Measurements from ENCODE around the gene POU2F3. TPM values are rescaled to one million over a fixed set of nuclear protein-coding genes. Genes with fewer than 3 reads are reported as not detected.

Gene POU2F3
- polyA plus RNA-seq, 3 donors: 0.37 to 0.54 TPM; not detected in 1

DNA sequence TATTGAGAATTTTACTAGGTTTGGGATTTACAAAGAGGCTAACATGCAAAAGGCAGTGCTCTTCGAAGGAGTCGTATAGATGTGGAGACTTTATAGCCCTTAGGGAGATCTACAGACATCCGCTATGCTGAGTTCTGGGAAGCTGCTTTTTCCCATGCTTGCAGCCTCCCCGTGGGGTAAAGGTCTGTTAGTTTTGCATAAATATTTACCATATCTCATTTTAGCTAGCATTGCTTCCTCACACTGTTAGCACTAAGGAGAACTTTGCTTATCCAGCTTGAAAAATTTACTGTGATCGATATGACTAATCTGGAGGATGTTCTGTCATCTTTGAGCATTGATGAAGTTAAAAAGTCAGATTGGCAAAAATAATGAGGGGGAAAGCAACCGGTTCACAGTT lies 114.8 kb downstream of the POU2F3 start:
- Histone ChIP-seq H3K36me3 (replicated peaks in 1 of 2; ENCODE audit: control insufficient read depth in 1 of 2, insufficient read depth in 2 of 2, low read length in 2 of 2) (no peaks in the 10 kb centered on the region), H3K4me3 (replicated peaks in 1 of 3; ENCODE audit: low read depth in 2 of 3, low read length in 3 of 3) (no peak overlapping the region), H3K79me2 (ENCODE audit: insufficient read depth, low read length) (no peaks in the 10 kb centered on the region), H3K9me3 (replicated peaks in 1 of 2; ENCODE audit: control insufficient read depth in 1 of 2, insufficient read depth in 1 of 2, low read length in 2 of 2) (peaks cover 0 to 23% of the 10 kb centered on the region in 2 donors), H2AFZ (ENCODE audit: insufficient read depth, low read depth, low read length, poor library complexity, severe bottlenecking) (no peak overlapping the region), H3K9ac (ENCODE audit: insufficient read depth, low read length, poor library complexity, severe bottlenecking) (no peak overlapping the region), H4K20me1 (ENCODE audit: insufficient read depth, low read length) (peaks cover 19% of the 10 kb centered on the region), H3K27me3 (ENCODE audit: control insufficient read depth in 2 of 2, insufficient read depth in 2 of 2, low read length in 2 of 2) (peaks cover 95 to 100% of the 10 kb centered on the region in 2 donors), H3K4me1 (ENCODE audit: control insufficient read depth in 1 of 2, insufficient read depth in 2 of 2, low read length in 2 of 2) (no peaks in the 10 kb centered on the region), H3K27ac (ENCODE audit: low read depth in 1 of 2, low read length in 2 of 2) (no peak overlapping the region), H3K4me2 (replicated peaks; ENCODE audit: extremely low read depth, low read length, poor library complexity, severe bottlenecking) (no peak overlapping the region)
- WGBS (ENCODE audit: insufficient coverage): 83% methylated on average over 2 of the region's 6 CpGs
- intact Hi-C loops (cut with micrococcal nuclease): no loop called here
- TF ChIP-seq, protein P1, sequence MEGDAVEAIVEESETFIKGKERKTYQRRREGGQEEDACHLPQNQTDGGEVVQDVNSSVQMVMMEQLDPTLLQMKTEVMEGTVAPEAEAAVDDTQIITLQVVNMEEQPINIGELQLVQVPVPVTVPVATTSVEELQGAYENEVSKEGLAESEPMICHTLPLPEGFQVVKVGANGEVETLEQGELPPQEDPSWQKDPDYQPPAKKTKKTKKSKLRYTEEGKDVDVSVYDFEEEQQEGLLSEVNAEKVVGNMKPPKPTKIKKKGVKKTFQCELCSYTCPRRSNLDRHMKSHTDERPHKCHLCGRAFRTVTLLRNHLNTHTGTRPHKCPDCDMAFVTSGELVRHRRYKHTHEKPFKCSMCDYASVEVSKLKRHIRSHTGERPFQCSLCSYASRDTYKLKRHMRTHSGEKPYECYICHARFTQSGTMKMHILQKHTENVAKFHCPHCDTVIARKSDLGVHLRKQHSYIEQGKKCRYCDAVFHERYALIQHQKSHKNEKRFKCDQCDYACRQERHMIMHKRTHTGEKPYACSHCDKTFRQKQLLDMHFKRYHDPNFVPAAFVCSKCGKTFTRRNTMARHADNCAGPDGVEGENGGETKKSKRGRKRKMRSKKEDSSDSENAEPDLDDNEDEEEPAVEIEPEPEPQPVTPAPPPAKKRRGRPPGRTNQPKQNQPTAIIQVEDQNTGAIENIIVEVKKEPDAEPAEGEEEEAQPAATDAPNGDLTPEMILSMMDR (IDR thresholded peaks at IDR 0.05): no peak
- Mint-ChIP-seq H3K36me3 (peaks cover 0 to 2% of the 10 kb centered on the region in 2 donors), H3K27me3 (ENCODE audit: low read depth in 3 of 3) (peaks cover 93 to 95% (median 94%) of the 10 kb centered on the region in 3 donors), H3K4me3 (peak overlapping the region in 1 of 2 donors; percentile 70), H3K4me1 (no peaks in the 10 kb centered on the region), H3K27ac (no peak overlapping the region), H3K9me3 (peaks cover 0 to 14% (median 6%) of the 10 kb centered on the region in 7 donors)
- DNase-seq: no peak

DNA sequence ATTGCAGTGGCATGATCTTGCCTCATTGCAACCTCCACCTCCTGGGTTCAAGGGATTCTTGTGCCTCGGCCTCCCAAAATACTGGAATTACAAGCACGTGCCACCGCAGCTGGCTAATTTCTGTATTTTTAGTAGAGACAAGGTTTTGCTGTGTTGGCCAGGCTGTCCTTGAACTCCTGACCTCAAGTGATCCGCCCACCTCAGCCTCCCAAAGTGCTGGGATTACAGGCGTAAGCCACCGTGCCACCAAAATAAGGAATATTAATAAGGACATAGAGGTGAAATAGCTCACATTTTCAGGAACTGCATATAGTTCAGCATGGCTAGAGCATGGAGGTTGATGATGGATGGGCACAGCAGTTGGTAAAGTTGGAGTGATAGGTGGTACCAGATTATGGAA lies 117.7 kb downstream of the POU2F3 start:
- H3K27me3 Mint-ChIP-seq (ENCODE audit: low read depth in 3 of 3): peaks cover 86 to 93% (median 87%) of the 10 kb centered on the region in 3 donors
- Histone ChIP-seq H3K27me3 (ENCODE audit: control insufficient read depth in 2 of 2, insufficient read depth in 2 of 2, low read length in 2 of 2) (peaks cover 93 to 100% of the 10 kb centered on the region in 2 donors), H3K4me3 (replicated peaks in 1 of 3; ENCODE audit: low read depth in 2 of 3, low read length in 3 of 3) (no peak overlapping the region), H4K20me1 (ENCODE audit: insufficient read depth, low read length) (peaks cover 15% of the 10 kb centered on the region), H3K79me2 (ENCODE audit: insufficient read depth, low read length) (no peaks in the 10 kb centered on the region), H2AFZ (ENCODE audit: insufficient read depth, low read depth, low read length, poor library complexity, severe bottlenecking) (no peak overlapping the region), H3K27ac (ENCODE audit: low read depth in 1 of 2, low read length in 2 of 2) (no peak overlapping the region), H3K4me2 (replicated peaks; ENCODE audit: extremely low read depth, low read length, poor library complexity, severe bottlenecking) (no peak overlapping the region), H3K4me1 (ENCODE audit: control insufficient read depth in 1 of 2, insufficient read depth in 2 of 2, low read length in 2 of 2) (no peaks in the 10 kb centered on the region), H3K36me3 (replicated peaks in 1 of 2; ENCODE audit: control insufficient read depth in 1 of 2, insufficient read depth in 2 of 2, low read length in 2 of 2) (no peaks in the 10 kb centered on the region), H3K9me3 (replicated peaks in 1 of 2; ENCODE audit: control insufficient read depth in 1 of 2, insufficient read depth in 1 of 2, low read length in 2 of 2) (peaks cover 0 to 24% of the 10 kb centered on the region in 2 donors), H3K9ac (ENCODE audit: insufficient read depth, low read length, poor library complexity, severe bottlenecking) (no peak overlapping the region)
- H3K4me1 Mint-ChIP-seq: no peaks in the 10 kb centered on the region
- 100% methylated on average over 3 of the region's 6 CpGs for WGBS (ENCODE audit: insufficient coverage)
- TF ChIP-seq, protein P1 (IDR thresholded peaks at IDR 0.05): no peak
- peaks cover 0 to 2% of the 10 kb centered on the region in 2 donors for H3K36me3 Mint-ChIP-seq
- H3K9me3 Mint-ChIP-seq: peaks cover 0 to 9% (median 0%) of the 10 kb centered on the region in 7 donors
- no peak for DNase-seq
- intact Hi-C loops (cut with micrococcal nuclease): no loop called here
- peak overlapping the region in 1 of 2 donors; percentile 71 for H3K4me3 Mint-ChIP-seq
- no peak overlapping the region for H3K27ac Mint-ChIP-seq

All from CD14-positive monocyte (primary cell).